Trophoblast cell (in vitro differentiated cells and primary cell): ENCODE measurements around the gene HSD17B14.

ENCODE experiments used
- DNase-seq, 2 donors: peaks; one replicate each; pipeline ENCODE4 v3.0.0-alpha.2; 2016
- H2AFZ ChIP-seq: 2 replicates; pipeline ENCODE4 v1.6.1; 2013; ENCODE audit warnings: low read length, moderate library complexity, mild to moderate bottlenecking; ENCODE audit not compliant: insufficient read depth, poor library complexity
- H2AK5ac ChIP-seq: 2 replicates; pipeline ENCODE4 v1.6.1; 2013; ENCODE audit warnings: mild to moderate bottlenecking, low read length
- H2BK120ac ChIP-seq: 2 replicates; pipeline ENCODE4 v1.6.1; 2013; ENCODE audit warnings: low read length, mild to moderate bottlenecking, moderate library complexity; ENCODE audit not compliant: insufficient read depth, poor library complexity
- H2BK12ac ChIP-seq: 2 replicates; pipeline ENCODE4 v1.6.1; 2013; ENCODE audit warnings: mild to moderate bottlenecking, low read length, moderate library complexity
- H2BK5ac ChIP-seq: 2 replicates; pipeline ENCODE4 v1.6.1; 2013; ENCODE audit warnings: low read length, low read depth, moderate library complexity, mild to moderate bottlenecking; ENCODE audit not compliant: poor library complexity
- H3K14ac ChIP-seq: 2 replicates; pipeline ENCODE4 v1.6.1; 2013; ENCODE audit warnings: mild to moderate bottlenecking, low read length
- H3K18ac ChIP-seq: 2 replicates; pipeline ENCODE4 v1.6.1; 2013; ENCODE audit warnings: mild to moderate bottlenecking, low read length
- H3K23ac ChIP-seq: 2 replicates; pipeline ENCODE4 v1.6.1; 2013; ENCODE audit warnings: low read length
- H3K27ac ChIP-seq: 2 replicates; pipeline ENCODE4 v1.5.1; 2013; ENCODE audit warnings: low read depth, mild to moderate bottlenecking, inconsistent platforms, low read length, moderate library complexity
- H3K27me3 ChIP-seq: 2 replicates; pipeline ENCODE4 v1.6.1; 2013; ENCODE audit warnings: inconsistent platforms, mild to moderate bottlenecking, low read length, moderate library complexity; ENCODE audit not compliant: insufficient read depth
- H3K36me3 ChIP-seq, 2 experiments: 1 replicate in 1 of 2; 2 replicates in 1 of 2; pipeline ENCODE4 v1.6.1; 2013; ENCODE audit warnings: low read length in 2 of 2, mild to moderate bottlenecking in 2 of 2, moderate library complexity in 1 of 2; ENCODE audit not compliant: insufficient read depth in 2 of 2, control insufficient read depth in 1 of 2
- H3K4ac ChIP-seq: 2 replicates; pipeline ENCODE4 v1.6.1; 2013; ENCODE audit warnings: low read depth, mild to moderate bottlenecking, low read length, moderate library complexity
- H3K4me1 ChIP-seq, 2 experiments: 1 replicate in 1 of 2; 2 replicates in 1 of 2; pipeline ENCODE4 v1.6.1; 2013; ENCODE audit warnings: low read length in 2 of 2, mild to moderate bottlenecking in 2 of 2, moderate library complexity in 1 of 2; ENCODE audit not compliant: insufficient read depth in 2 of 2, control insufficient read depth in 1 of 2
- H3K4me2 ChIP-seq: 2 replicates; pipeline ENCODE4 v1.6.1; 2013; ENCODE audit warnings: inconsistent platforms, mild to moderate bottlenecking, low read length, moderate library complexity
- H3K4me3 ChIP-seq: 2 replicates; pipeline ENCODE4 v1.5.1; 2013; ENCODE audit warnings: mild to moderate bottlenecking, low read depth, low read length, inconsistent platforms
- H3K79me1 ChIP-seq: one replicate; pipeline ENCODE4 v1.6.1; 2013; ENCODE audit warnings: low read length
- H3K79me2 ChIP-seq: 2 replicates; pipeline ENCODE4 v1.6.1; 2013; ENCODE audit warnings: low read length, mild to moderate bottlenecking; ENCODE audit not compliant: control insufficient read depth, insufficient read depth, poor library complexity
- H3K9ac ChIP-seq: 2 replicates; pipeline ENCODE4 v1.6.1; 2013; ENCODE audit warnings: mild to moderate bottlenecking, low read length
- H3K9me3 ChIP-seq: 2 replicates; pipeline ENCODE4 v1.6.1; 2013; ENCODE audit warnings: low read depth, mild to moderate bottlenecking, control low read depth, inconsistent platforms, low read length; ENCODE audit not compliant: insufficient read depth
- H4K12ac ChIP-seq: 2 replicates; pipeline ENCODE4 v1.6.1; 2013; ENCODE audit warnings: low read depth, mild to moderate bottlenecking, low read length, moderate library complexity
- H4K8ac ChIP-seq: 2 replicates; pipeline ENCODE4 v1.6.1; 2013; ENCODE audit warnings: low read depth, mild to moderate bottlenecking, low read length, moderate library complexity
- H4K91ac ChIP-seq: one replicate; pipeline ENCODE4 v1.6.1; 2013; ENCODE audit warnings: low read depth, mild to moderate bottlenecking, low read length, moderate library complexity
- WGBS: extraction: QIAGEN DNeasy Blood & Tissue Kit; methylation state at CpG from one replicate; pipeline ENCODE4 v1.1.7; 2013; ENCODE audit warnings: missing lambda C conversion rate; ENCODE audit not compliant: insufficient read length, insufficient coverage; ENCODE audit errors: extremely low coverage; 5-methylcytosine and 5-hydroxymethylcytosine counted together

The HSD17B14 gene

DNA sequence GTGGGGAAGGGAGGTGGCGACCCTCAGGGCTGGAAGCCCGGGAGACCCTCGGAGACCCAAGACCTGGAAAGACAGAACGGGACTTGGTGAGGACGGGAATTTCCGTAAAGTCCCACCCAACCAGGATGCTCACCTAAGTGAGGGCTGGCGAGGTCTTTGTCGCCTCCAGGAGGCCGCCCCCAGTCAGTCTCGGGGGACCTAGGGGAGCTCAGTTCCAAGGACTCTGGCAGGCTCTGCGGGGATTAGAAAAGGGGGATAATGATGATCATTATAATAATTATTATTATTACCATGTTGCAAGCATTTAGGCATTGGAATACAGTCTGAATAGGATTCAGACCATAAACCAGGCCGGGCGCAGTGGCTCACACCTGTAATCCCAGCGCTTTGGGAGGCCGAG is 9.1 kb upstream of the HSD17B14 start:
- no CpG with 5 or more reads among the region's 15 CpGs for WGBS
- H3K4me1 ChIP-seq = no peaks in the 10 kb centered on the region
- H3K9ac ChIP-seq = peak overlapping the region; percentile 64
- H3K79me2 ChIP-seq = no peaks in the 10 kb centered on the region
- DNase-seq = no peak
- H4K91ac ChIP-seq = no peak overlapping the region
- no peak overlapping the region for H2BK5ac ChIP-seq
- no peak overlapping the region for H2BK12ac ChIP-seq
- no peaks in the 10 kb centered on the region for H3K79me1 ChIP-seq
- no peak overlapping the region for H3K4me2 ChIP-seq
- no peaks in the 10 kb centered on the region for H3K27me3 ChIP-seq
- H4K12ac ChIP-seq = no peak overlapping the region
- no peak overlapping the region for H3K4me3 ChIP-seq
- no peak overlapping the region for H2BK120ac ChIP-seq
- H3K27ac ChIP-seq = no peak overlapping the region
- H3K23ac ChIP-seq = no peak overlapping the region
- H3K14ac ChIP-seq = no peak overlapping the region
- no peak overlapping the region for H2AK5ac ChIP-seq
- no peak overlapping the region for H4K8ac ChIP-seq
- peaks cover 0 to 3% of the 10 kb centered on the region in 2 experiments for H3K36me3 ChIP-seq
- H2AFZ ChIP-seq = no peak overlapping the region
- no peak overlapping the region for H3K18ac ChIP-seq
- H3K4ac ChIP-seq = no peak overlapping the region
- H3K9me3 ChIP-seq = no peaks in the 10 kb centered on the region

DNA sequence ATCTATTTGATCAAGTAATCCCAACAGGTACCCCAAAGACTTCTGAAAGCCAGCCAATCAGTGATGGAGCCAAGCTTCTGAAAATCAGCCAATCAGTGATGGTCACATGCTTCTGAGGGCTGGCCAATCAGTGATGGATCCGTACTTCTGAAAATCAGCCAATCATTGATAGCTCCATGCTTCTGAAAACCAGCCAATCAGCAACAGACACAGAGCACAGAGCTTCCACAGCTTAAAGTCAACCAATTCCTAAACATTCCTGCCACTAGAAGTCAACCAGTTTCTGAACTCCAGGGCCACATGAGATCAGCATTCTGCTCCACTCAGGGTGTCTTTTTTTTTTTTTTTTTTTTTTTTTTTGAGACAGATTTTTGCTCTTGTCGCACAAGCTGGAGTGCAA is 8.2 kb upstream of the HSD17B14 start:
- H3K27me3 ChIP-seq = no peaks in the 10 kb centered on the region
- no peak overlapping the region for H3K27ac ChIP-seq
- H4K12ac ChIP-seq = no peak overlapping the region
- no peak overlapping the region for H2BK12ac ChIP-seq
- DNase-seq = peak; percentile 31 to 81
- no peak overlapping the region for H2BK5ac ChIP-seq
- H3K4me1 ChIP-seq = no peaks in the 10 kb centered on the region
- no peak overlapping the region for H4K91ac ChIP-seq
- no peak overlapping the region for H3K9ac ChIP-seq
- H3K23ac ChIP-seq = no peak overlapping the region
- H4K8ac ChIP-seq = no peak overlapping the region
- no peaks in the 10 kb centered on the region for H3K9me3 ChIP-seq
- H2AFZ ChIP-seq = no peak overlapping the region
- no peak overlapping the region for H2BK120ac ChIP-seq
- no peak overlapping the region for H3K4me3 ChIP-seq
- no peak overlapping the region for H3K4me2 ChIP-seq
- no CpG with 5 or more reads among the region's 2 CpGs for WGBS
- no peak overlapping the region for H3K18ac ChIP-seq
- H3K79me1 ChIP-seq = no peaks in the 10 kb centered on the region
- H2AK5ac ChIP-seq = no peak overlapping the region
- no peaks in the 10 kb centered on the region for H3K79me2 ChIP-seq
- no peak overlapping the region for H3K14ac ChIP-seq
- H3K4ac ChIP-seq = no peak overlapping the region
- peaks cover 0 to 3% of the 10 kb centered on the region in 2 experiments for H3K36me3 ChIP-seq

DNA sequence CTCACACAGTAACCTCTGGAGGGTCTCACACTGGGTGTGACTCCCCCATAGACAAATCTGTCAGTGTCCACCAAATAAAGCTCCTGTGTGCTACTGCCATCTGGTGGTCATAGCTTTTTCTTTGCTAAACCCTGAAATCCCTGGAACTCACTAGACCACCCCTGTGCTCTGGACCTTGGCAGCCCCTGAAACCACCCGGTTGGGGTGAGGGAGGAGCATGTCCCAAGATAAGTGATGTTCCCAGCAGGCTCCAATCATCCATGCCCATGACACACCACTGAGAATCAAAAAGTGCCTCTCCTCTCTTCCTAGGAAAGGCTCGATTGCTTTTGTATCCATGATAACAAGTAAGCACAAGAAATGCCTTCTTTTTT is 6.5 kb upstream of the HSD17B14 start:
- H3K79me1 ChIP-seq = no peaks in the 10 kb centered on the region
- DNase-seq = peak in 1 of 2 donors; percentile 75
- no peaks in the 10 kb centered on the region for H3K9me3 ChIP-seq
- no peak overlapping the region for H4K12ac ChIP-seq
- no peak overlapping the region for H3K4me2 ChIP-seq
- H2BK5ac ChIP-seq = no peak overlapping the region
- whole genome bisulfite sequencing = no CpG with 5 or more reads among the region's 2 CpGs
- no peak overlapping the region for H4K8ac ChIP-seq
- H2AFZ ChIP-seq = no peak overlapping the region
- no peaks in the 10 kb centered on the region for H3K27me3 ChIP-seq
- no peaks in the 10 kb centered on the region for H3K79me2 ChIP-seq
- no peak overlapping the region for H3K18ac ChIP-seq
- H4K91ac ChIP-seq = no peak overlapping the region
- no peak overlapping the region for H3K27ac ChIP-seq
- H2AK5ac ChIP-seq = no peak overlapping the region
- no peak overlapping the region for H2BK12ac ChIP-seq
- H3K36me3 ChIP-seq = peaks cover 0 to 3% of the 10 kb centered on the region in 2 experiments
- H3K4me3 ChIP-seq = no peak overlapping the region
- no peak overlapping the region for H3K14ac ChIP-seq
- H3K23ac ChIP-seq = no peak overlapping the region
- no peak overlapping the region for H3K9ac ChIP-seq
- H3K4me1 ChIP-seq = peaks cover 0 to 1% of the 10 kb centered on the region in 2 experiments
- H3K4ac ChIP-seq = no peak overlapping the region
- no peak overlapping the region for H2BK120ac ChIP-seq

DNA sequence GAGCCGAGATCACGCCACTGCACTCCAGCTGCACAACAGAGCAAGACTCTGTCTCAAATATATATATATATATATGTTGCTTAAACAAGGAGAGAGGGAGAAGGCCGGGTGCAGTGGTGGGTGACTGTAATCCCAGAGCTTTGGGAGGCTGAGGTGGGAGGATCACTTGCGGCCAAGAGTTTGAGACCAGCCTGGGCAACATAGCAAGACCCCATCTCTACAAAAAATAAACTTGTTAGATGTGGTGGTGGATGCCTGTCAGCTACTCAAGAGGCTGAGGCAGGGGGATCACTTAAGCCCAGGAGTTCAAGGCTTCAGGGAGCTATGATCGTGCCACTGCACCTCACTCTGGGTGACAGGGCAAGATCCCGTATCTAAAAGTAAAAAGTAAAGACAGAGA is 5.3 kb upstream of the HSD17B14 start:
- Histone ChIP-seq H3K4ac (no peak overlapping the region), H3K36me3 (peaks cover 0 to 3% of the 10 kb centered on the region in 2 experiments), H3K4me1 (peaks cover 0 to 2% of the 10 kb centered on the region in 2 experiments), H2AFZ (no peak overlapping the region), H3K18ac (no peak overlapping the region), H2BK120ac (no peak overlapping the region), H4K12ac (no peak overlapping the region), H4K8ac (no peak overlapping the region), H2BK5ac (no peak overlapping the region), H4K91ac (no peak overlapping the region), H3K79me2 (no peaks in the 10 kb centered on the region), H3K4me3 (no peak overlapping the region), H2BK12ac (no peak overlapping the region), H2AK5ac (no peak overlapping the region), H3K27me3 (no peaks in the 10 kb centered on the region), H3K23ac (no peak overlapping the region), H3K14ac (no peak overlapping the region), H3K4me2 (no peak overlapping the region), H3K9me3 (no peaks in the 10 kb centered on the region), H3K27ac (no peak overlapping the region), H3K79me1 (peaks cover 6% of the 10 kb centered on the region), H3K9ac (no peak overlapping the region)
- no peak for DNase-seq
- no CpG with 5 or more reads among the region's 6 CpGs for WGBS
